OCI-LY7 (cell line): ENCODE results near the gene GPR21.

ENCODE experiments used
- EZH2phosphoT487 ChIP-seq: fragments of 200-600 bp; sonication (generic); IDR thresholded peaks from 2 replicates; pipeline ENCODE4 v1.6.1; 2018; ENCODE audit warnings: low read depth, borderline replicate concordance, mild to moderate bottlenecking, mixed run types, antibody characterized with exemption, low read length, moderate library complexity, mixed read lengths
- TF ChIP-seq, protein P1 (sequence below): fragments of 200-600 bp; sonication (generic); conservative IDR thresholded peaks from 2 replicates; pipeline ENCODE4 v1.5.1; 2014; ENCODE audit warnings: mild to moderate bottlenecking, antibody characterized with exemption, low read length, moderate library complexity, mixed read lengths

DNA sequence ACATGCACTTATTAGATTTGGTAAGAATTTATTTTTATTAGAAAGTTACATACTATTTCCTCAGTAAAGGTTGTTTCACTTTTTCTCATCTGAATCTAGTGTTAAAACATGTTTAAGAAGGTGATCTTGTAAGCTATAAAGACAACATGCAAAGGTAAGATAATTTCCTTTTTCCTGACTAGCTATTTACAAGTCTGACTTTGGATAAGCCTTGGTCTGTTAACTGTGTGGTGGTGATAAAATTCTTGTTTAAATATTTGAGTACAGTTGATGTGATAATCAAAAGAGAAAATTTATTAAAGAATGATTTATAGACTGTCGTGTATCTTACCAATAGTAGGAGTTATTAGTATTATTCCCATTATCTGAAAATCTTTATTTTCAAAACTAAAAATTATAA, 36.9 kb upstream of the GPR21 start:
- TF ChIP-seq, protein P1, sequence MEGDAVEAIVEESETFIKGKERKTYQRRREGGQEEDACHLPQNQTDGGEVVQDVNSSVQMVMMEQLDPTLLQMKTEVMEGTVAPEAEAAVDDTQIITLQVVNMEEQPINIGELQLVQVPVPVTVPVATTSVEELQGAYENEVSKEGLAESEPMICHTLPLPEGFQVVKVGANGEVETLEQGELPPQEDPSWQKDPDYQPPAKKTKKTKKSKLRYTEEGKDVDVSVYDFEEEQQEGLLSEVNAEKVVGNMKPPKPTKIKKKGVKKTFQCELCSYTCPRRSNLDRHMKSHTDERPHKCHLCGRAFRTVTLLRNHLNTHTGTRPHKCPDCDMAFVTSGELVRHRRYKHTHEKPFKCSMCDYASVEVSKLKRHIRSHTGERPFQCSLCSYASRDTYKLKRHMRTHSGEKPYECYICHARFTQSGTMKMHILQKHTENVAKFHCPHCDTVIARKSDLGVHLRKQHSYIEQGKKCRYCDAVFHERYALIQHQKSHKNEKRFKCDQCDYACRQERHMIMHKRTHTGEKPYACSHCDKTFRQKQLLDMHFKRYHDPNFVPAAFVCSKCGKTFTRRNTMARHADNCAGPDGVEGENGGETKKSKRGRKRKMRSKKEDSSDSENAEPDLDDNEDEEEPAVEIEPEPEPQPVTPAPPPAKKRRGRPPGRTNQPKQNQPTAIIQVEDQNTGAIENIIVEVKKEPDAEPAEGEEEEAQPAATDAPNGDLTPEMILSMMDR, result no peak
- no peak for TF ChIP-seq EZH2phosphoT487
